ENCODE measurements around the gene MXD1. TPM values are rescaled to one million over a fixed set of nuclear protein-coding genes. Genes with fewer than 3 reads are reported as not detected.

The MXD1 gene
- total RNA-seq, 1 donor = 14.5 TPM

GRCh38 chr2:69989009-69989408 is 74.1 kb downstream of the MXD1 start:
- Histone ChIP-seq H3K9me3 (ENCODE audit: low read depth, low read length) (no peaks in the 10 kb centered on the region), H3K36me3 (ENCODE audit: insufficient read depth, low read length) (no peaks in the 10 kb centered on the region)
- TF ChIP-seq CTCF (IDR thresholded peaks at IDR 0.05; ENCODE audit: extremely low read depth, low read depth, low read length) = no peak

GRCh38 chr2:69989441-69990105 is 74.7 kb downstream of the MXD1 start:
- DNase-seq (ENCODE audit: insufficient read length, low spot score, missing footprints) = no peak
- H3K27me3 ChIP-seq (ENCODE audit: insufficient read depth, low read length) = no peaks in the 10 kb centered on the region
- H3K79me2 ChIP-seq (ENCODE audit: insufficient read depth, low read length) = no peaks in the 10 kb centered on the region
- no peaks in the 10 kb centered on the region for H3K36me3 ChIP-seq (ENCODE audit: insufficient read depth, low read length)
- no peaks in the 10 kb centered on the region for H3K9me3 ChIP-seq (ENCODE audit: low read depth, low read length)
- H3K4me2 ChIP-seq (ENCODE audit: insufficient read depth, low read length) = no peak overlapping the region
- no peak for TF ChIP-seq CTCF (IDR thresholded peaks at IDR 0.05; ENCODE audit: extremely low read depth, low read depth, low read length)
- H3K27ac ChIP-seq (ENCODE audit: low read depth, low read length) = no peak overlapping the region
- no peak overlapping the region for H3K4me3 ChIP-seq (ENCODE audit: insufficient read depth, low read length)
- H3K4me1 ChIP-seq (ENCODE audit: insufficient read depth, low read length) = no peaks in the 10 kb centered on the region
- no peak overlapping the region for H2AFZ ChIP-seq (ENCODE audit: low read length)
- no peaks in the 10 kb centered on the region for H4K20me1 ChIP-seq (ENCODE audit: insufficient read depth, low read length)

More at GRCh38 chr2:69989009-69989408, 74.1 kb downstream of the MXD1 start:
- DNase-seq (ENCODE audit: insufficient read length, low spot score, missing footprints) = no peak
- no peak overlapping the region for H2AFZ ChIP-seq (ENCODE audit: low read length)
- no peak overlapping the region for H3K4me2 ChIP-seq (ENCODE audit: insufficient read depth, low read length)
- no peaks in the 10 kb centered on the region for H3K27me3 ChIP-seq (ENCODE audit: insufficient read depth, low read length)
- H3K4me3 ChIP-seq (ENCODE audit: insufficient read depth, low read length) = no peak overlapping the region
- H3K79me2 ChIP-seq (ENCODE audit: insufficient read depth, low read length) = no peaks in the 10 kb centered on the region
- H4K20me1 ChIP-seq (ENCODE audit: insufficient read depth, low read length) = no peaks in the 10 kb centered on the region
- no peak overlapping the region for H3K27ac ChIP-seq (ENCODE audit: low read depth, low read length)
- H3K4me1 ChIP-seq (ENCODE audit: insufficient read depth, low read length) = no peaks in the 10 kb centered on the region

Small RNAs within 50 kb of the gene (small RNA-seq; reads per million reads assigned to genes)
- gene RPL23AP92 = not detected

Other genes with a start within 250 kb of the MXD1 start
- 38.4 and 43.9 TPM in 2 replicates for gene ANXA4, start 173.0 kb upstream of the MXD1 start, total RNA-seq
- 8.7 and 11.2 TPM in 2 replicates for gene GMCL1, start 85.4 kb upstream of the MXD1 start, total RNA-seq
- gene SNRNP27, start 21.2 kb upstream of the MXD1 start, total RNA-seq = 35.1 and 38.6 TPM in 2 replicates
- gene ASPRV1, start 46.5 kb downstream of the MXD1 start, total RNA-seq = 0.29 and 0.72 TPM in 2 replicates
- gene PCBP1, start 172.4 kb downstream of the MXD1 start, total RNA-seq = 55.7 and 70.7 TPM in 2 replicates